ENCODE data around the gene SH3BP2.

Gene SH3BP2

DNA sequence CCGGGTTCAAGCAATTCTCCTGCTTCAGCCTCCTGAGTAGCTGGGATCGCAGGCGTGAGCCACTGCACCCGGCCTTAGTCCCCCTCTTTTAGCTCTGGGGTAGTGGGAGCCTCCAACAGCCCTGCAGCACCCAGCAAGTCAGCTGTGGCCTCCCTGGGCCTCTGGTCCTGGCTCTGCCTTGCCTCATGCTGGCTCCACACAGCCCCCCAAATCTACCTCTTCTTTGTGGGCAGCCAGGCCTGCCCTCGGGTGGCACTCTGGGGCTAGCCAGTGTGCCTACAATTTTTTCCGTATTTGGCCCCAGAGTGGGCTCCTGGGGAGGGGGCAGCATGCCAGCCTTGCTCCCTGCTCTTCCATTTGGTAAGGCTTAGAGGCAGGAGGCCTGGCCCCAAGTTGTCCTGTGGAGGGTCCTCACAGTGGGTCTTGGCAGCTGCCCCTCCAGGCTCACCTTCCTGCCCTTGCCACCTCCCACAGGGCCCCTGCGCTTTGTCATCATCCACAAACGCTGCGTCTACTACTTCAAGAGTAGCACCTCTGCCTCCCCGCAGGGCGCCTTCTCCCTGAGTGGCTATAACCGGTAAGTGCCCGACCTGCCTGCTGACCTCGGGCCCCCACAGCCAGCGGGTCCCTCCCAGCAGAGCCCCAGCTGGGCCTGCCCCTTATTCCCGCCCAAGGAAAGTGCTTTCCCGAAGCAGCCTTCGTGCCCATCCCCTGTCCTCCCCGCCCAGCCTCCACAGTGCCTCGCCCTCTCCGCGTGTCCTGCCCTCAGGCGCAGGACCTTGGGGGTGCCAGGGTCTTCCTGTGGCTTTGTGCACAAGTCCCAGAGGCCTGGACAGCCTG lies 29.8 kb downstream of the SH3BP2 start:
- DNase-seq = no peak

DNA sequence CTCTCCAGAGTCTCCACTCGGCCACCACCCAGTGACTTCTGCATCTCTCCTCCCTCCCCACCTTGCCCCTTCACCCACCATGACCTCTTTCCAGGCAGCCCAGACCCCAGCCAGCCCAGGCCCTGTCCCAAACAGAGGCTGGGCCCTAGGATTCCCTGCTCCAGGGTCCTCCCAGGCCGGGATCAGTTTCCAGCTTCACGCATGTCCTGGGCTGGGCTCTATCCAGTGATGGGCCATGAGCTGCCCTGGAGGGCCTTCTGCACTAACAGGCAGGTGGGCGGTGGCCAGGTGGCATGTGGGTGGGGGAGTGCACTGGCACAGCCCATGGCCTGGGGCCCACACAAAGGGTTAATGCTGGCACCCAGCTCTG lies 30.4 kb downstream of the SH3BP2 start:
- DNase-seq = no peak

DNA sequence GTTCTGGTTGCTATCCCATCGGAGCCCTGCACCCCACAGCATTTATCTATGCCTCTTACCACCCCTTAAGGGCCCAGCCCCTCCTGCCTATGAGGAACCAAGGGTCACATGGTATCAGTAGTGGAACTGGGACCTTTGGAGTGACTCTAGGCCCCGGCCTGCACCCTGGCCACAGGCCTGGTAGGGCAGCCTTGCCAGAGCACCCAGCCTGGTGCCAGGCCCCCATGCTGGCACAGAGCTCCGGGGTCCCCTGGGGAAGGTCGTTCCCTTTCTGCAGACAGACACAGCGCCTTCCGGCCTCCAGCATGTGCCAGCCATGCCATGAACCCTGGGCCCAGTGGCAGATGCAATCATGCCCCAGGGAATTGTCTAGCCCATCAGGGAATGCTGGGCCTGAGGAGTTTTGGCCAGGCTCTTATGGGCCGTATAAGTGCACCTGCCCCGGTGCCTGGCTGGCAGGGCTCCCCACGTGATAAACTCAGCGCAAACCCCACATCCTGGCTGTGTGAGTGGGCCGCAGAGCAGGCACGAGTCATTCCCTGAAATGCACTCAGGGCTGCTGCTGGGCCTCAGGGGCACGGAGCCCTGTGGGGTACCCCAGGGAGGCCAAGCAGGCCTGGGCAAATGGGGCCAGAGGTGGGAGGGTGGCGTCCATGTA lies 30.9 kb downstream of the SH3BP2 start:
- DNase-seq = no peak

DNA sequence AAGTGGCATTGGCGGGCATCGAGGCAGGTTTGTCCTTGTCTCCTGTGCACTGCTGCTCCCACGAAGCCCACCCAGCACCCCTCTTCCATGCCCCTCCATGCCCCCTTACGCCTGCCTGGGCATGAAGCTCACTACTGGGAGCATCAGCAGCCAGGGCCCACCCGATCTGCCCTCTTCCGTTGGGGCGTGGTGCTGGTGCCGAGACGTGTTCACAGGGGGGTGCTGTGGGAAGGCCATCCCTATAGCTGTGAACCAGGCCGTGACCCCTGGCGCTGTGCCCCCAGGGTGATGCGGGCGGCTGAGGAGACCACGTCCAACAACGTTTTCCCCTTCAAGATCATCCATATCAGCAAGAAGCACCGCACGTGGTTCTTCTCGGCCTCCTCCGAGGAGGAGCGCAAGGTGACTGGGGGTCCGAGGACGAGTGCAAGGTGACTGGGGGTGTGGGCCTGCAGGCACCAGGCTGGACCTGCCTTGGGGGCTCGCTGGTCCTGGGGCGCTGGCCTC lies 31.5 kb downstream of the SH3BP2 start:
- no peak for DNase-seq

DNA sequence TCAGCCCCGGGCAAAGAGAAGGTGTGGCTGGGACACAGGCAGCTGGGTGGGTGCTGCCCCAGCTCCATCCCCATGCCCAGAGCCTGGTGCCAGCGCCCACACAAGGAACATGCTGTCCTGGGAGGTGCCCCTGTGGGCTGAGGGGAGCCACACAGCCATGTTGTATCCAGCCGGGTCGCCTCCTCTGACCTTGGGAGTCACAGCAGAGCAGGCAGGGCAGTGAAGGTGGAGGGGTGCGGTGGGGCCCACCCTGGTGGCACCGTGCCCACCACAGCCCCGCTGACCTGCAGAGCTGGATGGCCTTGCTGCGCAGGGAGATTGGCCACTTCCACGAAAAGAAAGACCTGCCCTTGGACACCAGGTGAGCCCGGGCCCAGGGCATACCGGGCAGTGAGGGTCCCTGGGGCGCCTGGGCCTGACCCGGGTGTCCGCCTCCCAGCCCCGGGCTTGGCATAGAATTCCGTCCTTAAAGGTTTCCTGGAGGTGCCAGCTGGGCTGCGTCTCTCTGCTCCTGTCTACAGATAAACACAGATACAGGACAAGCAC lies 32.0 kb downstream of the SH3BP2 start:
- DNase-seq = no peak

DNA sequence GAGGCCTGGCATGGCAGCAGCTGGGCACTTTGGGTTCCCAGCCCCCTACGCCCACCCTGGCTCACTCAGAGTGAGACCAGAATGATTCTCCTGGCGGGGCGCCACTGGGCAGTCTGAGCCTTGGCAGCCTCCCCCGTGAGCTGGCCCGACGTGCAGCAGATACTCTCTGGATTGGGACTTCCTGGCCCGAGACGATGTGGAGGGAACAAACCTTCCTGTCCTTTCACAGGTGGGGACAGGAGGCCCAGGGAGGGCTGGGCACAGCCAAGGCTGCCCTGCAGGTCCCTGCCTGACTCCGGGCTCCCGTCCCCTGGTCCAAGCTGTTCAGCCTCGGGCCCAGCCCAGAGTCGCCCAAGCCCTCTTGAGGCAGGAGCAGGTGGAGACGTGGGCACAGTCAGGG lies 32.9 kb downstream of the SH3BP2 start:
- DNase-seq = no peak

DNA sequence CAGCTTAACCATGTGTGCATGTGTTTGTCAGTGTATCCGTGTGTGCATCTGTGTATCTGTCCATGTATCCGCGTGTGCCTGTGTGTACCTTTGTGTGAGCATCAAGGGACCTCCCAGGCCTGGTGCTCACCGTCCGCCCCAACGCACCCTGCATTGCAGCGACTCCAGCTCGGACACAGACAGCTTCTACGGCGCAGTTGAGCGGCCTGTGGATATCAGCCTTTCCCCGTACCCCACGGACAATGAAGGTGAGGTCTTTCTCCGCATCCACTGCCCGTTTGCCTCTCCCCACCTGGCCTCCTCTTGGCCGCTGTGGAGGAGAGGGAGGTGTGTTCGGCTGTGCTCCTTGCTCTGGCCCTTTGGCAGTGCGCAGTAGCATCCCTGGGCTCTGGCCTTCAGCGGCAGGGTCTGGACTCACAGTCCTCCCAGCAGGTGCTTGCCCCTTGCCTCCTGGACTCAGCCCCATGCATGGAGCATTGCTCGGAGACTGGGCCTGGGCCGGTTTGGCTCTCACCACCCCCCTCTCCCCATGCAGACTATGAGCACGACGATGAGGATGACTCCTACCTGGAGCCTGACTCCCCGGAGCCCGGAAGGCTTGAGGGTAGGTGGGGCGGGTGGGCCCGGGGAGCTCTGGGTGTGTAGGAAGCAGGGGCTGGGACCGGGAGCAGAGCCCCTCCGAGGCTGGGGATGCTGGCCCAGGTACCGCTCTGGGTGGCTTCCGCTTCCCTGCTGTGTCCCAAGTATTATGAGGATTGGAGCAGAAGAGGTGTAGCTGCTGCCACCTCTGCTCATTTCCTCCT lies 34.4 kb downstream of the SH3BP2 start:
- no peak for DNase-seq

DNA sequence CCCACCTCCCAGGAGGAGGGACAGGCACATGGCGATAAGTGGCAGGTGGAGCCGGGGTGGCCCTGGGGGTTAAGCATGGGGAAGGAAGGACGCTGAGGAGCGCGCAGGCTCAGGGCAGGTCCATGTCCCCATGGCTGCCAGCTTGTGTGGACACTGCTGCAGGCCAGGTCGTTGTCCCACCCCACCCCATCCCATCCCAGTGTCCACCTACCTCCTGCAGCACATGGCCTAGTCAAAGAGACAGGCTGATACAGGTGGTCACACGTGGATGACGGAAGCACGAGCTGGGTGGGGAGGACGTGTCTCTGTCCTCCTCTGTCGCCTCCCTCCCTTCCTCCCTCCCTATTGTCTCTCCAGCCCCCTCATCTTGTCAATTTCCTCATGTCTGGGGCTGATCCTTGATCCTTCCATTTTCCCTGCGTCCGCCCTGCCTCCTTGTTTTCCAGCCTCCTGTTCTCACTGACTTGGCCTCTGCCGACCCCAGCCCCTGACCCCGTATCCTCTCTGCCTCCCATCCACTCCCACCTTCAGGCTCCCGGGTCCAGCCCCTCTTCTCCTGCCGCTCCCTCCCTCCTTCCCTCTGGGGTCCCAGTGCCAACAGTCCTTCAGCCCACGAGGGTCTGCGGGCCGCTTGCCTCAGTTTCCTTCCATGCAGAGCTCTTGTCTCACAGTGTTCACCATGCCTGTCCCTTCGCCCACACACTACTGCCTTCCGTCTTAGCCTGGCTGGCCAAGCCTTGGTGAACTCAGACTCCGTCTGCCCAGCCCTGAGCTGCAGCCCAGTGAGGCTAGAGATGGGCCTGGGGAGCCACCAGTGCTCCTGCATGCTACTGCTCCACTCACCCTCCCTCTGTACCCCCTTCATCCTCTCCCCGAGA lies 35.2 kb downstream of the SH3BP2 start:
- no peak for DNase-seq

DNA sequence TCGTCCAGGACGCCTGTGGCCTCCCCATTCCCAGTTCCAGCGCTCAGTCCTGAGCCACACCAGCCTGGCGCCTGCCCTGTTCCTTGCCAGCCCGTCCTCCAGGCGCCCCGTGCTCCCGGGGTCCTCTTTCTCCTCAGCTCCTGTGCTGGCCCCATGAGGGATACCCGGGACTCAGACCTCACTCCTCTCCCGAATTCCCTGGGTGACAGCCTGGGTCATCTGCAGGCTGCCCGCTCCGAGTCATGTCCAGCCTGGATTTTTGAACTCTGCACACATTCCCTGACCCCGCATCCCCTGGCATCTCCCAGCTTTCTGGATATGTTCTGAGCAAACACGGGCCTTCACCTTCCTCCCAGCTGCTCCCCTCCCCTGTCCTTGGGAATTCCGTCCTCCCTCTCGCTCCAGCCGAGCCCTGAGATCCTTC lies 35.9 kb downstream of the SH3BP2 start:
- DNase-seq = no peak

DNA sequence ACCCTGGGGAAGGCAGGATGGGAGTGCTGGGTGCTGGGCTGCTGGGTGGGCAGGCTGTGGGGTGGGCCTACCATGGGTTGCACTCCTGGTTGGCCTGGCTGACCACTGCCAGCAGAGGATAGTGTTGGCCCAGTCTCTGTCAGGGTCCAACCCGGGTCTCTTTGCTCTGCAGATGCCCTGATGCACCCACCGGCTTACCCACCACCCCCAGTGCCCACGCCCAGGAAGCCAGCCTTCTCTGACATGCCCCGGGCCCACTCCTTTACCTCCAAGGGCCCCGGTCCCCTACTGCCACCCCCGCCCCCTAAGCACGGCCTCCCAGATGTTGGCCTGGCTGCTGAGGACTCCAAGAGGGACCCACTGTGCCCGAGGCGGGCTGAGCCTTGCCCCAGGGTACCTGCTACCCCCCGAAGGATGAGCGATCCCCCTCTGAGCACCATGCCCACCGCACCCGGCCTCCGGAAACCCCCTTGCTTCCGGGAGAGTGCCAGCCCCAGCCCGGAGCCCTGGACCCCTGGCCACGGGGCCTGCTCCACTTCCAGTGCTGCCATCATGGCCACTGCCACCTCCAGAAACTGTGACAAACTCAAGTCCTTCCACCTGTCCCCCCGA lies 36.5 kb downstream of the SH3BP2 start:
- no peak for DNase-seq

DNA sequence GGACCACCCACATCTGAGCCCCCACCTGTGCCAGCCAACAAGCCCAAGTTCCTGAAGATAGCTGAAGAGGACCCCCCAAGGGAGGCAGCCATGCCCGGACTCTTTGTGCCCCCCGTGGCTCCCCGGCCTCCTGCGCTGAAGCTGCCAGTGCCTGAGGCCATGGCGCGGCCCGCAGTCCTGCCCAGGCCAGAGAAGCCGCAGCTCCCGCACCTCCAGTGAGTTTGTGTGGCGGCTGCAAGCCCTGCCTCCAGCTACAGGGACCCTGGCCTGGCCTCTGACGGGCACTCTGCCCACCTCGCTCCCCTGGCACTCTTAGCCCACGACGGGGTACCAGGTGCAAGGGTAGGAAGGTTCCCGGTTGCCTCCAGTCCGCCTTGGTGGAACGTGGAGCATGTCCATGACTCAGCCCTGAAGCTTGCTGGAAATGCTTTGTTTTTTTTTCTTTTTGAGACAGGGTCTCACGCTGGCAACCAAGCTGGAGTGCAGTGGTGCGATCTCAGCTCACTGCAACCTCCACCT lies 37.1 kb downstream of the SH3BP2 start:
- DNase-seq = no peak

DNA sequence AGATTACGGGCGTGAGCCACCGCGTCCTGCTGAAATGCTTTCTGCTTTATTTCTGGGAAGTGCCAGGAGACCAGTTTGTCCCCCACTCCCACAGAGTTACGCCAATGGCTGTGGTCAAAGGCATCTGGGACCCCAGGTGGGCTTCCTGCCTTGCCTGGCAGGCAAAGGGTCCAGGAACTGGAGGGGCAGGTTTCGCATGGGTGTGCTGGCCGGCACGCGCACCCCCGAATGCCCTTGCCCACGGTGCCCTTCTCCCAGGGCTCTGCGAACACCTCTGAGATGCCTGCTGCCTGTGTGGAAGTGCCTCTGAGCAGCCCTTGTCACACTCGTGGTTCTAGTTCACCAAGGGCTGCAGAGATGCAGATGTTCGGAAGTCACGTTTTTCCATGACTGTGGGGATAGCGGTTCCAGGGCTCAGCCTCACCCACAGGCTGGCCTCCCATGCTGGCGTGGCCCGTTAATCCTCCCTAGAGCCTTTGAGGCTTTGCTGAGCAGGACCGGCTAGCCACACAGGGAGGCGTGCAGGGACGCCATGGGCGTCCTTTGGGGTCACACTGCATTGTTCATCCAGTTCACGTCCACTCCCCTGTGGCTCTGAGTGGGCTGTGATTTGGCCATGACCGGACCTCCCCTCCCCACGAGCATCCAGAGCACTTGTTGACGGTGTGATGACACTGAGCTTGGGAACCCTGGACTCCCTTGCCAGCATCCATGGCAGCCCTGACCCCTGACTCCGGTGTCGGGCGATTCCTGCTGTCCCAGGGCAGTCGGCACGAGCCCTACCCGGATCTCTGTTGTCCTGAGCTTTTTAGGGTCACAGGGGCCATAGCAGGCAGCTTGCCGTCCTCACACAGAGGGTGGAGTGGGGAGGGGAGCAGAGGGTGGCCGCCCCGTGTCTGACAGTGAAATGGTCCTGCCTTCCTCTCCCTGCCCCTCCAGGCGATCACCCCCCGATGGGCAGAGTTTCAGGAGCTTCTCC lies 38.0 kb downstream of the SH3BP2 start:
- no peak for DNase-seq

DNA sequence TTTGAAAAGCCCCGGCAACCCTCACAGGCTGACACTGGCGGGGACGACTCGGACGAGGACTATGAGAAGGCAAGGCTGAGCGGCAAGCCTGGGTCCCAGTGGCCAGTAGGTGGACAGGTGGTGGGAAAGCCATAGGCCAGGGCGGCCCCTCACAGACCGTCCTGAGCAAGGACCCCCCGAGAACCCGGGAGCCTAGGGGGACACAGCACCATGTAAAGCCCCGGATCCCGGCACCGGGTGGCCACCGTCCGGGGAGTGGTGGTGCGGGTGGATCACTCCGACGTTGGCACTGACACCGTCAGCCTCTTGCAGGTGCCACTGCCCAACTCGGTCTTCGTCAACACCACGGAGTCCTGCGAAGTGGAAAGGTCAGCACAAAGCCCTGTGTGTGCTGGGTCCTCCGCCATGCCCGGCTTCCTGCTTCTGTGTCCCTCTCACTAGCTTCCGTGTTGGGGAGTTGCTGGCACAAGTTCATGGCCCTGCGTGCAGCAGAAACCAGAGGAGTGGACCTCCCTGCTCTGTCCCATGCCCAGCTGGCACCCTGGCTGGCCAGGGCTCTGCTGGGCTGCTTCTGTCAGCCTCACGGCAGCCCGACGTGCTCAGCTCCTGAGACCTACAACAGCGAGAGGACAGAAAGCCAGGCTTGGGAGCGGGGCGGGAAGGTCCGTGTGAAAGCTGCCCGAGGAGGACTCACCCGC lies 38.9 kb downstream of the SH3BP2 start:
- no peak for DNase-seq

DNA sequence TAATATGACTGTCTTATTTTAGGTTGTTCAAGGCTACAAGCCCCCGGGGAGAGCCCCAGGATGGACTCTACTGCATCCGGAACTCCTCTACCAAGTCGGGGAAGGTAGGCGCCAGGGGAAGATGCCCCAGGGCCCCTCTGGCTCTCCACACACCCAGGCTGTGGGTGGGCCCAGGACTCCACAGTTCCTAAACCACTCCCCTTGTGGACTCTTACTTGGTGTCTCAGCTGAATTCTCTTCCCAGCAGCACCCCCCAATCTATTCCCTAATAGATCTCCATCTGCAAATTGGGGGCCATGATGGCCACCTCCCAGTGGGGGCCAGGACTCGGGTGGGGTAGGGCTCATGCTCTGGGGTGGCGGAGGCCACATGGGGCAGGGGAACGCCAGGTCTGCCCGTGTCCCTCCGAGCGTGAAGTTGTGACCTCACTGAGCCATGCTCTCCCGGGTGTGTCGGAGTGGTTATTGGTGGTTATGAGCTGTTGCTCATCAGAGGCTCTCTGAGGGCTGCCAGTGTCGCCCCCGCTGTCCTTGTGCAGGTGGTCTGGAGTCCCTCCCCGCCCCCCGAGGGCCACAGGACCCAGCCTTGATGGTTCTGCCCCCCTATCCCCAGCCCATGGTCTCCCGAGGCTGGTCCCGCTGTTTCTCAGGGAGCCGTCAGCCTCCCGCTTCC lies 39.6 kb downstream of the SH3BP2 start:
- no peak for DNase-seq

DNA sequence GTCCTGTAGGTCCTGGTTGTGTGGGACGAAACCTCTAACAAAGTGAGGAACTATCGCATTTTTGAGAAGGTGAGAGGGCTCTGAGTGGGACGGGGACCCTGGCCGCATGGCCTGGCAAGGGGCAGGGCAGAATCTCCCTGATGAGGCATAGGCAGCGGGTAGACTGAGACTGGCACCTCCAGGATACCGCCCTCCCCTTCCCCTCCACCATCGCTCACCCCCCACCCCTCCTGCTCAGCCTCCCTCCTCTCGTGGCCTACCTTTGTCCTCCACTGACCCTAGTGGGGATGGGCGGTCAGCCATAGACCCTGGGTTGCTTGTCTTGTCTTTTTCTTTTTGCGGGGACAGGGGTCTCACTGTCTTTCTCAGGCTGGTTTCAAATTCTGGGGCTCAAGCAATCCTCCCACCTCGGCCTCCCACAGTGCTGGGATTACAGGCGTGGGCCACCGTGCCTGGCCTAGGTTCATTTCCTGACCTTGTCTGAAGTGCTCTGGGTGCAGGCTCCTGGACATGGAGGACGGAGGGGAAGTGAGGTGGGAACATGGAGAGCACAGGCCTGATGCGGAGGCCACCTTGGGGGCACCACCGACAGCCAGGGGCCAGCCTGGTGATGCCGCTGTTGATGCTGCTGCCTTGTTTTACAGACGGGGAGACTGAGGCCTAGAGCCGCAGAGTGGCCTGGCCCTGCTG lies 40.2 kb downstream of the SH3BP2 start:
- no peak for DNase-seq

DNA sequence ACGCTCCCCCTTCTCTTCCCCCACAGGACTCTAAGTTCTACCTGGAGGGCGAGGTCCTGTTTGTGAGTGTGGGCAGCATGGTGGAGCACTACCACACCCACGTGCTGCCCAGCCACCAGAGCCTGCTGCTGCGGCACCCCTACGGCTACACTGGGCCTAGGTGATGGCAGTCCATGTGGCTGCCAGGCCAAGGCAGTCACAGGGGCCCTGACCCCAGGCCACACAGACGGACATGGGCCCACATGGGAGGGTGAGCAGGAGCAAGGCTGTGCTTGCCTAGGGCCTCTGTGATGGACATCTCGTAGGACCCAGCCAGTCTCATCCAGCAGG lies 40.8 kb downstream of the SH3BP2 start:
- no peak for DNase-seq

DNA sequence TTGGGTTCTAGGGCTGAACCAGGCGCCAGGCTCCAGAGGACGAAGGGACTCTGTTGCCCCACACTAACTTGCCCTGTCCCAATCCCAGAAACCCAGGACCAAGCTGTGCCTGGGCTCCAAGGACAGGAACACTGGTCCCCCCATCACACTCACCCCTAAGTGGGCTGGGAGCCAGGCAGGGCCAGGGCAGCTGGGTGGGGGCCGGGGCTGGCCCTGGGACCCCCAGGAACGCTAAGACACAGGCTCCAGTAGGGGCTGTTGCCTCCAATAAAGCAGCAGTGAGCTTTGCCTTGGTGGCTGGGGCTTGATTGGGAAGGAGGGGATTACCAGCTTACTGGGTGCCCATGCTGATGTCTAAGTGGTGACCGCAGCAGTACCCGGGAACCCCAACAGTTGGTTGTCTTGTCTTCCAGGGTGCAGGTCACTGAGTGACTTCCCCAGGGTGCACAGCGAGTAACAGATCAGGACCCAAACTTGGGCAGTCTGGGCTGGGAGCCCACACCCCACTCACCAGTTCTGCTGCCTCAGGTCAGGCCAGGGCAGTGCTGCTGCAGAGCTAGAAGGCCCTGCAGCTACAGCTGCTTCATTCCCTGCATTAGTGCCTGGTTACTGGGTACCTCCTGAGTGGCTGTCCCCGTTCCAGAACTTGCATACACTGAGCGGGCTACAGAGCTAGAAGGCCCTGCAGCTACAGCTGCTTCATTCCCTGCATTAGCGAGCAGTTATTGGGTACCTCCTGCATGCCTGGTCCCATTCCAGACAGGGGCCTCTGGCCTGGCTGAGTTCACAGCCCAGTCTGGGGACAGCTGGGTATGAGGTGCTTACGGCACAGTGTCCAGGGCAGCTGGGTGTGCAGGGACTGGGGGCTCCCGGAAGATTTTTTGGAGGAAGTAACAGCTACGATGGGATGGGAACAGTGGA lies 41.4 kb downstream of the SH3BP2 start:
- DNase-seq = no peak
